HG03025 (cell line): ENCODE data around the gene FLNB.
"Not testable (repeated sequence)": the region's sequence is repeated elsewhere in the genome, so short reads cannot be mapped to it uniquely, and the experiment has no call there.

Source experiments
- ATAC-seq: cut with Tn5 transposase; IDR thresholded peaks from one replicate; pipeline ENCODE4 v1.9.1; 2021; ENCODE audit warnings: mild to moderate bottlenecking, moderate library complexity; ENCODE audit not compliant: unreplicated experiment, low FRiP score

The FLNB gene

GRCh38 chr3:58051196-58051595 is 43.0 kb downstream of the FLNB start:
- no peak for ATAC-seq

- not testable (repeated sequence) for ATAC-seq
These were observed 43.5 kb downstream of the FLNB start for GRCh38 chr3:58051658-58052261.

DNA sequence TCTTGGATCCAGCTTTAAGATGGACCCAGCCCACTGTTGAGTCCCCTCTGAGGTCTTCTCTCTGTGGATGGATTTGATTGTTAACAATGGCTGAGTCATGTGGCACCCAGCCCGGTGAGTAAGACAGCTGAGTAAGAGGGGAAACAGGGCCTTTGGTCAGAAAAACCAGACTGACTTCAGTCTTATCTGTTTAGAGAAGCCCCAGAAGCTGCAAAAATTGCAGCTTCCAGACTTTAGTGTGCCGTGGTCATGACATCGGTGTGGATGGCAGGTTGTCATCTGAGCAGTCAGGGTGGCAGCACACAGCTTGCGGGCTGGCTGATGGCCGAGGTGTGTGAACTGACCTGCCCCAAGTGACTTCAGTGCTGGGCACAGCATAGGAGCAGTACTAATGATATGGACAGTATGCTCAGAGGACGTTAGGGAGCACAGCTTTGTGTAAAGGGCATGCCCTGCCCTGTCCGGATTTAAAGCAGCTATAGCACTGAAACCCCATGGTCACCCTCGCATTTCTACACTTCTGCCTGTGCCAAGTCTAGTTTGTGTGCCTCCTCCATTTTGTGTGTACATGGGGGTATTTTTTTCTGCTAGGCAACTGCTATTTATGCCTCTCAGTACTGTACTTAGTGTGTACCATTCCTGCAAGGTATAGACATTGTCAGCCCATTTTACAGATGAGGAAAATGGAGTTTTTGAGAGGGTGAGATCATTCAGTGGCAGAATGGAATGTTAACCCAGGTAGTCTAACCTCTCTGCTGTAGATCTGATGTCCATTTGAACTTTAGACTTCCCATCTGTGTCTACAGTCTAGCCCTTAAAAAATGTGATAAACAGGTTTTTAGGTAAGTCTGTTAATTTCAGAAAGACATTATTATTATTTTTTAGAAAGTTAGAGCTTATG is 44.4 kb downstream of the FLNB start:
- ATAC-seq: no peak

- ATAC-seq: no peak
These were observed 46.4 kb downstream of the FLNB start for GRCh38 chr3:58054652-58055051.

- no peak for ATAC-seq
These were observed 47.1 kb downstream of the FLNB start for GRCh38 chr3:58055314-58055713.

DNA sequence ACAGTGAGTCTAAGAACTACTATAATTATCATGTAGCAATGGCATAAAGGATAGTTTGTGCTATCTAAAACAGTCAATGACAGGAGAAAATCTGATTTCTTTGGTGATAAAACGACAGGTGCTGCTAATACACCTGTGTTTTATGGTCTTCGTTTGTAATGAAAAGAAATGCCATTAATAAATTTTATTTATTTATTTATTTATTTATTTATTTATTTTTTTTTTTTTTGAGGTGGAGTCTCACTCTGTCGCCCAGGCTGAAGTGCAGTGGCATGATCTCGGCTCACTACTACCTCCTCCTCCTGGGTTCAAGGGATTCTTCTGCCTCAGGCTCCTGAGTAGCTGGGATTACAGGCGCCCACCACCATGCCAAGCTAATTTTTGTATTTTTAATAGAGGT is 47.7 kb downstream of the FLNB start:
- ATAC-seq: not testable (repeated sequence)

- ATAC-seq: no peak
These were observed 50.4 kb downstream of the FLNB start for GRCh38 chr3:58058361-58059263.

- no peak for ATAC-seq
These were observed 51.4 kb downstream of the FLNB start for GRCh38 chr3:58059349-58060321.

- ATAC-seq: no peak
These were observed 54.2 kb downstream of the FLNB start for GRCh38 chr3:58062472-58062871.

DNA sequence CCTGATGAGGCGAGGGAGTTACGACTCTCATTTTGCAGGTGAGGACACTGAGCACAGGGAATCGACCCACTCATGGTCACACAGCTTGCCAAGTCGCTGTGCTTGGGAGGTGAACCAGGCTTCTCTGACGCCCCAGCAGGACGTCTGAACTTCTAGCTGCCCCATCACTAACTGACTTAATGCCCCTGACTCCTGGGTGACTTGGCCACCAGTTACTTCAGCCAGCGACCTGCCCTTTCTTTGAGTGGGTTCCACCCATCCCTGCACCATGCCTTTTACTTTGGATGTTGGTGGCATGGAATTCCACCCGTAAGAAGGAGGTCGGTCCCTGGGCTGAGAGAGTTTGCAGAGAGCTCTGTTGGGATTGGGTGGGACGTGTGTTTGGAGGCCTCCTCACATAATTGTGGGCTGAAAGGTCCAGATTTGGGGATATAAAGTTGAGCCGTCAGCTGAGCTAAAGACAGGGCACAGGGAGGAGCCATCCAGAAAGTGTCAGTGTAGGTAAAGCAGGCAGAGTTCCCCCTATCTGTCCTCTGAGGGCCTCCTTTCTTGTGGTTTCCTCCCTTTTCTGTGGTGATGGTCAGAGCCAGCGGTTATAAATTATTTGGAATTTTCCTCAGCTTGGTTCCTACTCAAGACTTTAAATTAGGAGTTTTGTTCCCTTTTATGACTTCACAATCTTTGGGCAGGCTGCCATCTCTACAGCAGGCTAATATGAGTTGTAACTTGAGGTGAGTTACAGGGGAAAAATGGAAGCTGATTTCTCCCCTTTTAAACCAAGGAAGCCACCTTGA is 55.0 kb downstream of the FLNB start:
- ATAC-seq: no peak

DNA sequence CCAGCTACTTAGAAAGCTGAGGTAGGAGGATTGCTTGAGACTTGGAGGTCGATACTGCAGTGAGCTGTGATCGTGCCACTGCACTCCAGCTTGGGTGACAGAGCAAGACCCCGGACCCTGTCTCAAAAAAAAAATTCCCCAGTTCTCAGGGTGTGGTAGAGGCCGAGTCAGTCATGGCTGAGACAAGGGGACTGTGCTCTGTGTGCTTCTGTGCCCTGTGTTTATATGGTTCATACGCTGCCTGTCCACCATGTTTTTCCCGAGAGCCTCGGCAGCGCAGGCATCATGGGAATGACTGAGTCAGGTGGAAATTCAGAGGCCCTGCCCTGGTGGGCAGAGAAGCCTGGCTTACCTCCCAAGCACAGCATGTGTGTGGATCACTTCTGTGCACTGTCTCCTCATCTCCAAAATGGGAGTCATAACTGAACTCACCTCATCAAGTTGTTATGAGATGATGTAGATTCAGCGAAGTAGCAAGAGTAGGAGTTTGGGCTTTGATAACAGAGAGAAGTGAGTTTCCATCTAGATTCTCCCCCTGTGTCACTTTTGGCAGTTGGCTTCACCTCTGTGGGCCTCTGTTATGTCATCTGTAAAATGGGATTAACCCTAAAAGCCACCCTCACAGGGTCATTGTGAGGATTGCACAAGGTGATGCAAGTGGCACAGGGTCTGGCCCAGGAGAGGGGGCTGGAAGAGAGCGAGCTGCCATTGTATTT is 56.9 kb downstream of the FLNB start:
- ATAC-seq: no peak

DNA sequence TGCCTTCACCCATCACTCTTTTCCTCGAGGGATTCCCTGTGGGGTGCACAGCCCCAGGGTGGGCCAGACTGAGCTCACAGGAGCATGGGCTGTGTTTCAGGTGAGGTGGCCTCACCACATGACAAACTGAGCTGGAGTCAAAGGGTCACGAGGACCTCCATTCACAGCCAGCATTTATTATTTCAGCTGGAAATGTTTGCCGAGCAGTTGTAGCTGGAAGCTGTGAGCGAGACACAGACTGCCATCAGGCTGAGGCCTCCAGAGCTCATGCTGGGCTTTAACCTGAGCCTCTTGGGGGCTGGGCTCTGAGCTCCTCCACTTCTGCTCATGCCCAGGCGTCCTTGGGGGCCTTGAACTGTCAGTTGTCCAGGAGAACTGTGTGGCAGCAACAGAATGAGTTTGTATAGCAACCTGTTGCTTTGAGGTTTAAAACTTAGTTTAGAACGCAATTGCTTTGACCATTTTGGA is 57.5 kb downstream of the FLNB start:
- ATAC-seq: no peak

DNA sequence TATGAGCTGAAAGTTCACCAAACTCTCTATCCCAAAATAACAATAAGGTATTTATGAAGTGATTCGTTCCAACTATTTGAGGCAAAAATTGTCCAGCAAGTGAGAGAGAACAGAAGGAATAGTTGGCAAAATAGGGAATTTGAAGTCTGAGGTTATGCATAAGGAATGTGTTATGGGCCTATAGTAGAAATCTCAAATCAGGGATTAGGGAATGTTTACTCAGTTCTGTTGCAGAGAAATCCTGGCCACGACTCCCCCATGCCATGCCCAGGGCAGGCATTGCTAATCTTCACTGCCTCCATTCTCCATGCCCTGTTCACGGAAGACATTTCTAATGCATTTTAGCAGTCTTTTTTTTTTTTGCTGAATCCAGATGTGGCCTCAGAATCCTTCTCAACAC is 58.6 kb downstream of the FLNB start:
- no peak for ATAC-seq

- no peak for ATAC-seq
These were observed 60.0 kb downstream of the FLNB start for GRCh38 chr3:58068122-58068809.

GRCh38 chr3:58071480-58071971 is 63.3 kb downstream of the FLNB start:
- no peak for ATAC-seq

DNA sequence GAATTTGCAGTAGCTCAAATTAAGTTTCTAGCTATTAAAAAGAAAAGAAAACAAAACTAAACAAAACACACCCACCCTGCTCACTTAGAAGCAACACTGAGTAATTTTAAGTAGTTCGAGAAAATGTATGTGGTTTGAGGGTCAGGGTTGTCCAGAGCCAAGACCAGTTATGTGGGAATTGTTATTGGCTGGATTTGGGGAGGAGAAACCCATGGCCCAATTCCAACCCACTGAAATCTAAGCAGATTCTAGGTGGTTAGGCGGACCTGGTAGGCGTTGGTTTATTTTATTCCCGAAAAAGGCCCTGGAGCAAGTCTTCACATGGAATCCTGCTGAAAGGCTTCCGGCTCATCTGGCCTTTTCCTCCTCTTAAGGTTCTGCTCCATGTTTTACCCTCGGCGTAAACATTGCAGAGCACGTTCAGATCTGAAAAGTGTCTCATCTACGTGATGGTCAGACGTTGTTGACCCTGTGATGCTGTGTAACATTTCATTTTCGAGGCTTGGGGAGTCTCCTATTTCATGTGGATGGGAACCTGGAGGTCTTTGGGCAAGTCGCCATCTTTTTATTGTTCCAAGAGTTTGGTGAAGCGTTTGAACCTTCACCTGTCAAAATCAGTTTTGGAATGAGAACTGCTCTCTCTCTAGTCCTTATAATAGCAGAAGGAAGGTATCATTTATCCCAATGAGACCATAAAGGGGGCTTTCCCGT is 64.0 kb downstream of the FLNB start:
- ATAC-seq: no peak

DNA sequence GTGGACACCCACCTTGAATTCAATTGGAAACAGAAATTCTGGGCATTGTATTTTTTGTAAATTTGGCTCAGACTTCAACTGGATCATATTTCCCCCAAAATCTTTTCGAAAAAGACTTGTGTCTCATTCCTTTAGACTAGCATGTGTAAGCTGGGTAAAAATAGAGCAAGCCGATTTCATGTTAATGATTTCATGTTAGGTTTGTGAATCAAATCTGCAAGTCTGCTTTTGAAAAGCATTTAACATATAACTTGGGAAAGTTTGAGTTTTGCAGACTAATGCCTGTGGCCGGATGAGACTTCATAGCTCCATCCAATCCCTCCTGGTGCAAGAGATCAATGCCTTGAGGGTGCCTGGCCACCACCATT is 64.5 kb downstream of the FLNB start:
- ATAC-seq: no peak
